NCI-H345 (cell line): ENCODE measurements around the gene IPO5.
"Not testable (repeated sequence)": the region's sequence is repeated elsewhere in the genome, so short reads cannot be mapped to it uniquely, and the experiment has no call there.

Source experiments
- DNase-seq: peaks from one replicate; lab custom pipeline; 2025; lab: John Stamatoyannopoulos, UW

IPO5 gene

DNA sequence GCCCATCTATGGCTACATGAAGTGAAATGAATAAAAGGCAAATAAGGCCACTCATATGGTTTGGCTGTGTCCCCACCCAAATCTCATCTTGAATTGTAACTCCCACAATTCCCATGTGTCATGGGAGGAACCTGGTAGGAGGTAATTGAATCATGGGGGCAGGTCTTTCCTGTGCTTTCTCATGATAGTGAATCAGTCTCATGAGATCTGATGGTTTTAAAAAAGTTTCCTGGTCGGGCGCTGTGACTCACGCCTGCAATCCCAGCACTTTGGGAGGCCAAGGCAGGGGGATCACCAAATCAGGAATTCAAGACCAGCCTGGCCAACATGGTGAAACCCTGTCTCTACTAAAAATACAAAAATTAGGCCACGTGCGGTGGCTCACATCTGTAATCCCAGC lies 4.2 kb upstream of the IPO5 start:
- DNase-seq: not testable (repeated sequence)

DNA sequence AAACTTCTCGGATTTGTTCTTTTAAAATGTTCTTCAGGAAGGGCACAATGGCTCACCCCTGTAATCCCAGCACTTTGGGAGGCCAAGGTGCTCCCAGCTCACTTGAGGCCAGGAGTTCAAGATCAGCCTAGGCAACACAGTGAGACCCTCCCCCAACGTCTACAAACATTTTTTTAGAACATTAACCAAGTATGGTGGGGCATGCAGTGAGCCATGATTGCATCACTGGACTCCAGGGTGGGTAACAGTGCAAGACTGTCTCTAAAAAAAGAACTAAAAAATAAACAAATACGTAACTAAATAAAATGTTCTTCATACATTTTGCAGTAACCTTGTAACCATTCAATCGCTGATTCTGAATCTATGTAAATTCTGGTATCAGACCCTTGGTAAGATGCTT lies 2.1 kb upstream of the IPO5 start:
- DNase-seq: no peak

DNA sequence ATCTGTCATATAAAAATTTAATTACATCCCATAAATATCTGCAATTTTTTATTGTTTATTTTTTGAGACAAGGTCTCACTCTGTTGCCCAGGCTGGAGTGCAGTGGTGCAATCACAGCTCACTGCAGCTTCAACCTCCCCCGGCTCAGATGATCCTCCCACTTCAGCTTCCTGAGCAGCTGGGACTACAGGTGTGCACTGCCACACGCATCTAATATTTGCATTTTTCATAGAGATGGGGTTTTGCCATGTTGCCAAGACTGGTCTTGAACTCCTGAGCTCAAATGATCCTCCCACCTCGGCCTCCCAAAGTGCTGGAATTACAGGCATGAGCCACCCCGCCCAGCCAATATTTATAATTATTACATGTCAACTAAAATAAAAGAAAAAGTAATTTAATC lies 644 bp upstream of the IPO5 start:
- not testable (repeated sequence) for DNase-seq

DNA sequence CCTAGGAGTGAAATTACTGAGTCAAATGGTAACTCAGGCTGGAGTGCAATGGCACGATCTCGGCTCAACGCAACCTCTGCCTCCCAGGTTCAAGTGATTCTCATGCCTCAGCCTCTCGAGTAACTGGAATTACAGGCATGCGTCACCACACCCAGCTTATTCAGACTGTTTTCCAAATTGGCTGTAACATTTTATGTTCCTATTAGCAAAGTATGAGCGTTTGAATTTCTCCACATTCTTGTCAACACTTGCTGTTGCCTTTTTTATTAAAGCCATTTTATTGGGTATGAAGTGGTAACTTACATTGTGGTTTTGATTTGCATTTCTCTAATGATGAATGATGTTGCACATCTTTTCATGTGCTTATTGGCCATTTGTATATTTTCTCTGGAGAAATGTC lies 7.9 kb downstream of the IPO5 start:
- DNase-seq: no peak

DNA sequence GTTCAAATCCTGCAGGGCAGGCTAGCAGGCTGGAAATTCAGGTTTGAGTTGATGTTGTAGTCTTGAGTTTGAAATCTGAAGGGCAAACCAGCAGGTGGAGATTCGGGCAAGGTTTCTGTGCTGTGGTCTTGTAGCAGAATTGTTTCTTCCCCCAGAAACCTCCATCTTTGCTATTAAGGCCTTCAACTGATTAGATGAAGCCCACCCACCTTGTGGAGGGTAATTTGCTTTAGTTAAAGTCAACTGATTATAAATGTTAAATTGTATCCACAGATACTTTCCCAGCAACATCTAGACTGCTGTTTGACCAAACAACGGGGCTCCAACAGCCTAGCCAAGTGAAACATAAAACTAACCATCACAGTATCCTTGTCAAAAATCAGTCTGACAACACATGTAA lies 9.4 kb downstream of the IPO5 start:
- DNase-seq: no peak

DNA sequence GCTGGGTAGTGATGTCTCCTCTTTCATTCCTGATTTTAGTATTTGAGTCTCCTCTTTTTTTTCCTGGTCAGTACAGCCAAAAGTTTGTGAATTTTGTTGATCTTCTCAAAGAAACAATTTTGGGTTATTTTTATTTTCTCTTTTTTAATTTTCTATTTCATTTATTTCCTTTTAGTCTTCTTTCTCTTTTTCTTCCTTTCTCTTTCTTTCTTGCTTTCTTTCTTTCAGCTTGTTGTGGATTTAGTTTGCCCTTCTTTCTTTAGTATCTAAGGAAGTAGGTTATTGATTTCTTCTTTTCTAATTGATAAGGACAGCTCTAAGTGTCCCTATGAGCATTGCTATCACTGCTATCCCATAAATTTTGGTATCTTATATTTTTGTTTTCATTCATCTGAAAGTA lies 13.8 kb downstream of the IPO5 start:
- no peak for DNase-seq

DNA sequence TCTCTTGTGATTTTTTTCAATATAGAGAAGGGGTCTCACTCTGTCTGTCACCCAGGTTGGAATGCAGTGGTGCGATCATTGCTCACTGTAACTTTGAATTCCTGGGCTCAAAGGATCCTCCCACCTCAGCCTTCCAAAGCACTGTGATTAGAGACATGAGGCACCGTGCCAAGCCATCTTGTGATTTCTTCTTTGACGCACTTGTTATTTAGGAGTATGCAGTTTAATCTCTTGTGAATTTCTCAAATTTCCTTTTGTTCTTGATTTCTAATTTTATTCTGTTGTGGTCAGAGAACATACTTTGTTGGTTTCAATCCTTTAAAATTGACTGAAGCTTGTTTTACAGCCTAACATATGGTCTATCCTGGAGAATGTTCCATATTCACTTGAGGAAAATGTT lies 14.5 kb downstream of the IPO5 start:
- no peak for DNase-seq

DNA sequence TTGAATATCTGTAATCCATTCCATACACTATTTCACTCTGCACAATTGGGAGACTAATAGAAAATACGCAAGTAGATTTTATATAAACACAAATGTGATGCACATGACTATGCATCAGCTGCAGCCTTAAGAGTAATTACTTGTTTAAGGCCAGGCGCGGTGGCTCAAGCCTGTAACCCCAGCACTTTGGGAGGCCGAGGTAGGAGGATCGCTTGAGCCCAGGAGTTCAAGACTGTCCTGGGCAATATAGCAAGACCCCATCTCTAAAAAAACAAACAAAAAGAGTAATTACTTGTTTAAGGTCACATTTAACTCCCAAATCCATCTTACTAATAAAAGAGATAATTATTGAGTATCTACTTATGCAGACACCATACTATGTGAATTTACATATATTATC lies 18.0 kb downstream of the IPO5 start:
- no peak for DNase-seq

DNA sequence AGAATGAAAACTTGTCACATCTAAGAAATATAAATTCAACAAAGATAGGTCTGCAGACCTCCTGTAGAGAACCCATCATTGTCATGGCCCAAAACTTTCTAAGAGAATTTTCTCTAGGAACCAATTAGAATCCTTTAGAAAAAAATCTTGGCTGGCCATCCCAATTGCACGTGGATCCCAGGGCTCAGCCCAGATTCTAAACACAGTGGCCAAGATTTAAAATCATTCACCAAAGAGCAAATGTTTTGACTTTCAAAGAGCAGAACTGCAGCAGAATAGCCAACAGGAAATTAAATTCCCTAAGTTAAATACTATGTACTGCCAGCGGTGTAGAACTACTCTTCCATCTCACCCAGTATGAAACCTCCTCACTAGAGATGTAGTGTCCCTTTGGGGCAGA lies 21.3 kb downstream of the IPO5 start:
- no peak for DNase-seq

DNA sequence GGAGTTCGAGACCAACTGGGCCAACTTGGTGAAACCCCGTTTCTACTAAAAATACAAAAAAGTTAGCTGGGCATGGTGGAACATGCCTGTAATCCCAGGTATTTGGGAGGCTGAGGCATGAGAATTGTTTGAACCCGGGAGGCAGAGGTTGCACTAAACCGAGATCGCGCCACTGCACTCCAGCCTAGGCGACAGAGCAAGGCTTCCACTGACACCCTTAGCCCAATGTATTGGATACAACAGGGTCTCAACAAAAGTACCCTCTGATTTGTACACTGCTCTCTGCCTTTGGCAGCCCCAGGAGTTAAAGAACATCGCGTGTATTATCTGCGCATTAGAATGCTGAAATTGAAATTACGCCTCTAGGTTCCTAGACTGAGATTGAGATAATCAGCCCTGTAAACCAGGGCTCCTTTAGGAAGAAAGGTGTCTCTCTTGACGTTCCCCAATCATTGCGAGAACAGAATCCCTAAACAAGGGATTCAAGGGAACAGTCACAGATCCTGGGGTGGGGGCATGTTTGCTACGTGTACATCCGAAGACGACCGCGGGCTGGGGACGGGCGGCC lies 21.9 kb downstream of the IPO5 start:
- DNase-seq: no peak

DNA sequence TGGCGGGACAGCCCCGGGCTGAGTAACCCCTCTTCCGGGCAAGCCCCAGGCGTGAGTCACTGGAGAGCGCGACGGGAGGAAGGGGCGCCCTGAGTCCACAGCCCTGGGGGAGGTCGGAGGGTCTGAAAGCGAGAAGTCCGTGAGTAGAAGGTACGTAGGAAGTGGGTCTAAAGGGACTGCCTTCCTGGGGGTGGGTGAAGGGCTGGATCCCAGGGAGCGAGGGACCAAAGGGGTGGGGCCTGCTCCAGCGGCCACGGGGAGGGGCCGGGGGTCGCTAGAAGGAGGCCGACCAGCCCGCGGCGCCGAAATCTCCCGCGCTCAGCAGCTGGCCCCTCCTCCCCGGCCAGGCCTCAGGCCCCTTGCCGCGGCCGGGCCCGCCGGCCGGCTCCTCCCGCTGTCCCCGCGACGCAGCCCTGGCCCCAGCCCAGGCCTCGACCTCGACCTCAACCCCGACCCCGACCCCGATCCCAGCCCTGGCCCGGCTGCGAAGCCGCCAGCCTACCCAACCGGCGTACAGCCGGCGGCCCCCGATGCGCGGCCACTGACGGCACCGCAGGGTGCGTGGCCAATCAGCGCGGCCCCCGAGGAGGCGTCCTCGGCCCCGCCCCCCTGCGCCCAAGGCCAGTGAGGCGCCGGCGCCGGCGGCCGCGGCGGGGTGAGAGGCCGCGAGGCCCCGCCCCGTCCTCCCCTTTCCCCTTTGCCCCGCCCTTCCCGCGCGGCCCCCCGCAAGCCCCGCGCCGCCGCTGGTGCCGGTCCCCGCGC lies 22.6 kb downstream of the IPO5 start:
- peak; percentile 95 for DNase-seq

DNA sequence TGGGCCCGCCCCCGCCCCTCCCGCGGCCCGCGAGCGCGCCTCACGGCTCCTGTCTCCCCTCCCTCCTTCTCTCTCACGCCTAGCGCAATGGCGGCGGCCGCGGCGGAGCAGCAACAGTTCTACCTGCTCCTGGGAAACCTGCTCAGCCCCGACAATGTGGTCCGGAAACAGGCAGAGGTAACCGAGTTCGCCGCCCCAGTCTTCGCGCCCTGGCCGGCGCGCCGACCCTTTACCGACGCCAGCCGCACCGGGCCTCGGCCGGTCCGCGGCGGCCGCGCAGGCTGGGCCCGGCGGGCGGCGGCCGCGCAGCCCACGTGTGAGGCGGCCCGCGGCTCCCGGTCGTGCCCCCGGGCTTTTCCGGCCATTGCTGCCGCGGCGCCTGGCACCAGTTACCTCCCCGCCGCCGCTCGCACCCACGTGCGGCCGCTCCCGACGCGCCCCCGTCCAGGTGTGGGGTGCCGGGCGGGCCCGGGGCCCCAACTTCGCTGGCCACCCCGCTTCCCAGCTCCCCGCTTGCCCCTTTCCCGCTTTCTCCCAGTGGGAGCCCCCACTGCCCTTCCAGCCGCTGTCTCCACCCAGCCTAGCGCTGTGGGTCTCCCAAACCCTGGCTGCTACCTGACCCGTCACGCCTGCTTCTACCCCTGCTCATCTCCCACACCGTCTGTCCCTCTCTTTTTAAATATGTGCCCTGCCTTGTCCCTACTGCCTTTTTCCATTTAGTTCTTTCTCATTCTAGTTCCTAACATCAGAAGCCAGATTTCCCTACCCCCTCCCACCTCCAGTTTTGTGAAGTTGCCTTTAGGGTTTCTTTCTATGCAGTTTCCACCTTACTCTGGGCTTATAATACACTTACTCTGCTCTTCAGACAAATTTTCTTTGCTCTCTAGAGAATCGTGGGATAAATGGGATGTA lies 23.4 kb downstream of the IPO5 start:
- DNase-seq: peak; percentile 43

DNA sequence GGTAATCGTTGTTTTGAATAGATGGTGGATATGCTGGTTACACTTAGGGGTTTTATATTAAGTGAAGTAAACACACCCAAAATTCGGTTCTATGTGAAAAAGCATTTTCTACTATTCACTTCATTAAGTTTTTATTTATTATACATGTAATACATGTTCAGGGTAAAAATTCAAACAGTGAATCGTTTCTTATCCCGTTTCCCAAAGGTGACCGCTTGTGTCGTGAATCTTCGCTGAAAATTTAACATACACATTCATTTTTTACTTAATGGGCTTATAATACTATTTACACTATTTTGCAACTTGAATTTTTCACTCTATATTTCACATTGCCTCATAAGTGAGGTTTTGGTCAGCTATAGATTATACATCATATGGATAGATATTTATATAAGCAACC lies 24.5 kb downstream of the IPO5 start:
- DNase-seq: no peak

DNA sequence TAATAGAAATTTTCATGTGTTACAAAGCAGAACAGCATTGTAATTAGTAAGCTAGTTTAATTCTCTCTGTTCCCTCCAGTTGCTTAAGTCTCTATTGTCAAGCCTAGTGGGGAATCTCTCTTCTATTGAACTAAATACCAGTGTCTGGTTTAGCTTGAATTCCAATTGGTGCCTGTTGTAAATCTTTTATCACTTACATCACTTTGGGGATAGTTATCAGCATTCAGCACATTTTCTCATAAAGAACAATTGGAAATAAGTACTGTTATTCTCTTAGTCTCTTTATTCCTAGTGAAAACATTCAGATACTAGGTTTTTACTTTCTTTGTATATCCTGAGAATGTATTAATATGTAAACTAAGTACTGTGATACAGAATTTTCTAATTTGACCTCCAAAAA lies 25.2 kb downstream of the IPO5 start:
- no peak for DNase-seq

DNA sequence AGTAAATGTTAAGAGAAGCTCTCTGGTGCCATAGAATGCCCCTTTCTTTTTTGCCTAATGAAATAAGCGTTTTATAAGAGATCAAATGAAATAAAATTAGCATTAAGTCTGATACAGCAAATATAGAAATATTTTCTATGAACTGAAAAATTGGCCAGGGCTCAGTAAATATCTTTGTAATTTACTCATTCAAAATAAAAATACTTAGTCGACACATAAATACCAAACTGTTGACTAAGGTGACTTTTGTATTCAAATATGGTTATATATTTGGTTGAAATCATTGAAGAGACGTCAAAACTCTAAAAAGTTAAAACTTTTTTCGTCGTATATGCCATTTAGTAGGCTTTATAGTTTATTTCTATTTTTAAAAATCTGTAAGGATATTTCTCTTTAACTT lies 25.6 kb downstream of the IPO5 start:
- no peak for DNase-seq

DNA sequence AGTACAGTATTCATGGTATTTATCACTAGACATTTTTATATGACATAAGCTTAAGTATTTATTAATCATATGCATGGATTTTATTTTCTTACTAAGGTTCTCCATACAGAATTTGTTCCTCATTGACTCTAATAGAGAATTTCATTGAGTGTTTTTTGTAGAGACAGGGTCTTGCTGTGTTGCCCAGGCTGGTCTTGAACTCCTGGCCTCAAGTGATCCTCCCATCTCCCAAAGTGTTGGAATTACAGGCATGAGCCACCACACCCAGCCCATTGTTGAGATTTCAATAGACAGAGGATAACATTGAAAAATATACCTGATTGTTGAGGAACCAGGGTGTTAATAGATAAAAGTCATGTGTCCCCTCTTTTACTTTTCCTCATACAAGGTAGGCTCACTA lies 26.1 kb downstream of the IPO5 start:
- DNase-seq: no peak

DNA sequence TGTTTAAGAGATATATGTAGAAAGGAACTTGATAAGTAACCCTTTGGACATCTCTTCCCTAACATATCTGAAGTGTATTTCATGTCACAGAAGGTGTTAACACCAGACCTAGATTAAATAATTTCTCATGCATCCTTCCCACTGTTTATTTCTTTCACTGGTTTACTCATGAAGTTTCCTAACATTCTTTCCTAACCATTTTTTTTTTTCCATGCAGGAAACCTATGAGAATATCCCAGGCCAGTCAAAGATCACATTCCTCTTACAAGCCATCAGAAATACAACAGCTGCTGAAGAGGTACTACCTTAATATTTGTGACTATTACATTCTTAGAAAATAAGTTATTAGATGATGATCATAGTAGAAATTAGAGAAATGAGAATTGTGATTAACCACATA lies 28.8 kb downstream of the IPO5 start:
- DNase-seq: no peak

DNA sequence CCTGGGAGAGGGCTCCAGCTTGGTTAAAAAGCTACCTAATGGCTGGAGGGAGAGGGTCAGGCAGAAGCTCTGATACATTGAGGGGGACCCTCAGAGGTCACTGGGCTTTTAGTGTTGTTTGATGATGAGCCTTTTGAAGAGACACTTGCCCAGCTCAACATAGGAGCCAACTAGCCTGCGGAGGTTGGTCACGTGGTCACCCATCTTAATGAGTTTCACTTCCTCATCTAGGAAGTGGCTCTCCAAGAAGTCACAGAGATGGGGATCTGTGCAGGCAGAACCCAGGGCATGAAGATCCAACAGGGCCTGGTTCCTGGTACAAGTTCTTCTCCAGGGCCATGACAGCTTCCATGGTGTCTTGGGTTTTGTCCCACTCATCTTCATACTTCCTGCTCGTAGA lies 33.4 kb downstream of the IPO5 start:
- no peak for DNase-seq

DNA sequence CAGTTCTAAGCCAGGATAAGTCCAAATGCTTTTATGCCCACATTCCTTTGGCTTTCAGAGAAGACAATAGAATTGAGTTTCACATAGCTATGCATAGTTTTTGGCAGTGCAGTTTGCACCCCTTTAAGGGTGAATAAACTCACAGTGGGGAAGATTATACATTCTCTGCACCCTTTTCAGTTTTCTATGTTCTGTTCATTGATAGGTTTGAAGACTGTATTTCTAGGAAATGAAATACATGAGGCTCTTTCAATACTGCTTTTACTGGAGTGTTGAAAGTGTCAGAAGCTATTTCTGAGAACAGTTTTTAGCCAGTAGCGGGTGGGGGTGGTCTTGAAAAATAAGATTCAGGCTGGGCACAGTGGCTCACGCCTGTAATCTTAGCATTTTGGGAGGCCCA lies 46.2 kb downstream of the IPO5 start:
- no peak for DNase-seq

DNA sequence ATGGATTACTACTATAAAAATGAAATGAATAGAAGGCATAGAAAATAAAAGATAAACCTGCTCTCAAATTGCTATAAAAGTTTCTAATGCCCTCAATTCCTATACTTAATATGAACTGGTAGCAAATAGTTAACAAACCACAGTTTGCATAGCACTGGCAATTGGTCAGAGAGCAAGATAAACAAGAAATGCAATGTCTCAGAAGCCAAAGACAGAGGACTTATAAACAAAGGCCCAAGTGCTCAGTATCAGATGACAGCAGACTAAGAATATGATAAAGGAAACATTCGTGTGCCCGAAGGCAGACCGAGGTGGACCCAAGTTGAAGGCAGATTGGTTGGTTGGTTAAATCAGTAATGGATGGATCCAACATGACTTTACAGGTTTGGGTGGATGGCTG lies 50.6 kb downstream of the IPO5 start:
- no peak for DNase-seq

DNA sequence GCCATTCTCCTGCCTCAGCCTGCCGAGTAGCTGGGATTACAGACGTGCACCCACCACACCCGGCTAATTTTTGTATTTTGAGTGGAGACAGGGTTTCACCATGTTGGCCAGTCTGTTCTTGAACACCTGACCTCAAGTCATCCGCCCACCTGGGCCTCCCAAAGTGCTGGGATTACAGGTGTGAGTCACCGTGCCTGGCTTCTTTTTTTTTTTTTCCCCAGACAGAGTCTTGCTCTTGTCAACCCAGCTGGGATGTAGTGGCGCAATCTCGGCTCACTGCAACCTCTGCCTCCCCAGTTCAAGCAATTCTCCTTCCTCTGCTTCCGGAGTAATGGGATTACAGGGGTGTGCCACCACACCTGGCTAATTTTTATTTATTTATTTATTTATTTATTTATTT lies 51.5 kb downstream of the IPO5 start:
- DNase-seq: not testable (repeated sequence)

DNA sequence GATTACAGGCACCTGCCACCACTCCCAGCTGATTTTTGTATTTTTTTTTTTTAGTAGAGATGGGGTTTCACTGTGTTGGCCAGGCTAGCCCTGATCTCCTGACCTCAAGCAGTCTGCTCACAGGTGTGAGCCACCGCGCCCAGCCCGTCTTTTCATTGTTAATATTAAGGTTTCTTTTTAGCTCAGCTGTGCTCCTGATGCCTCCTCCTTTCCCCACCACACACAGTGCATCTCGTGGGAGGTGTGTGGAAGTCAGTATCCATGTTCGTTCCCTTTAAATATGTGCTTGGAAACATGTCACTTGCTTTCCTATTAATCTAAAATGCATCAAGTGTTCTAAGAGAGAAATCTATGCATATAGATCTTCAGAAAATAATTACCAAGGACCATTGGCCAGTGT lies 53.5 kb downstream of the IPO5 start:
- DNase-seq: no peak

DNA sequence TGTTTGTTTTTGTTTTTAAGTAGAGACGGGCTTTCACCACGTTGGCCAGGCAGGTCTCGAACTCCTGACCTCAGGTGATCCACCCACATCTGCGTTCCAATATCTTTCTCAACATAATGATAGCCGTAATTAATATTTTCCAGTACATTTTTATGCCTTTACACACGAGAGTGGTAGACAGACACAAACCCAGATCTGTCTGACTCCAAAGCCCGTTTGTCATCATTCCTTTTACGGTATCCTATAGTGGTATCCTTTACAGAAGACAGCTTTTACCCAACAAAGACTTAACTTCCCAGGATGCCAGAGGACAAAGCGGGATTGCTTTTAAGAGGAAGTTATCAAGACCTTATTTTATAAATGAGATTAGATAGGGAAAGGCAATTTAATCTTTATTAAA lies 59.8 kb downstream of the IPO5 start:
- no peak for DNase-seq
